Right kidney (tissue), 1 donor: ENCODE results near the gene JMJD1C.
"Not testable (repeated sequence)": the region's sequence is repeated elsewhere in the genome, so short reads cannot be mapped to it uniquely, and the experiment has no call there.

Experiments
- DNase-seq: peaks from one replicate; pipeline ENCODE4 v3.0.0-alpha.2; 2016

JMJD1C gene

GRCh38 chr10:63365976-63366765, 99.6 kb downstream of the JMJD1C start:
- DNase-seq = no peak

GRCh38 chr10:63364918-63365317, 100.9 kb downstream of the JMJD1C start:
- DNase-seq = no peak

- DNase-seq = no peak
Observed at GRCh38 chr10:63363951-63364350, 101.8 kb downstream of the JMJD1C start.

GRCh38 chr10:63355682-63356081, 110.1 kb downstream of the JMJD1C start:
- no peak for DNase-seq

GRCh38 chr10:63352976-63353375, 112.8 kb downstream of the JMJD1C start:
- DNase-seq = no peak

- no peak for DNase-seq
Observed at GRCh38 chr10:63348245-63348850, 117.4 kb downstream of the JMJD1C start.

GRCh38 chr10:63346015-63346441, 119.7 kb downstream of the JMJD1C start:
- DNase-seq = no peak

GRCh38 chr10:63344269-63344668, 121.5 kb downstream of the JMJD1C start:
- no peak for DNase-seq

- no peak for DNase-seq
Observed at GRCh38 chr10:63343476-63343875, 122.3 kb downstream of the JMJD1C start.

GRCh38 chr10:63339640-63340039, 126.1 kb downstream of the JMJD1C start:
- DNase-seq = not testable (repeated sequence)

- DNase-seq = no peak
Observed at GRCh38 chr10:63337455-63338251, 128.1 kb downstream of the JMJD1C start.

- DNase-seq = no peak
Observed at GRCh38 chr10:63331586-63331985, 134.2 kb downstream of the JMJD1C start.

- DNase-seq = no peak
Observed at GRCh38 chr10:63324495-63324854, 141.3 kb downstream of the JMJD1C start.

- DNase-seq = no peak
Observed at GRCh38 chr10:63323701-63324494, 141.9 kb downstream of the JMJD1C start.

GRCh38 chr10:63320683-63321082, 145.1 kb downstream of the JMJD1C start:
- DNase-seq = no peak

GRCh38 chr10:63319231-63319630, 146.5 kb downstream of the JMJD1C start:
- no peak for DNase-seq

- DNase-seq = no peak
Observed at GRCh38 chr10:63318491-63318890, 147.3 kb downstream of the JMJD1C start.

- DNase-seq = no peak
Observed at GRCh38 chr10:63314020-63314419, 151.8 kb downstream of the JMJD1C start.

GRCh38 chr10:63313066-63313717, 152.6 kb downstream of the JMJD1C start:
- no peak for DNase-seq

GRCh38 chr10:63308628-63309027, 157.1 kb downstream of the JMJD1C start:
- no peak for DNase-seq

- no peak for DNase-seq
Observed at GRCh38 chr10:63304146-63304545, 161.6 kb downstream of the JMJD1C start.

GRCh38 chr10:63300801-63301200, 165.0 kb downstream of the JMJD1C start:
- DNase-seq = no peak
